GM11168 (cell line): ENCODE data around the gene ZNF791.
"Not testable (repeated sequence)": the region's sequence is repeated elsewhere in the genome, so short reads cannot be mapped to it uniquely, and the experiment has no call there.

Experiments
- in situ Hi-C: fragments of 300-500 bp; cut with MboI; formaldehyde crosslinking; loops from one replicate; pipeline ENCODE4 v1.12.0; 2022; ENCODE audit warnings: low sequenced_read_pairs; ENCODE audit not compliant: unreplicated experiment

The ZNF791 gene

DNA sequence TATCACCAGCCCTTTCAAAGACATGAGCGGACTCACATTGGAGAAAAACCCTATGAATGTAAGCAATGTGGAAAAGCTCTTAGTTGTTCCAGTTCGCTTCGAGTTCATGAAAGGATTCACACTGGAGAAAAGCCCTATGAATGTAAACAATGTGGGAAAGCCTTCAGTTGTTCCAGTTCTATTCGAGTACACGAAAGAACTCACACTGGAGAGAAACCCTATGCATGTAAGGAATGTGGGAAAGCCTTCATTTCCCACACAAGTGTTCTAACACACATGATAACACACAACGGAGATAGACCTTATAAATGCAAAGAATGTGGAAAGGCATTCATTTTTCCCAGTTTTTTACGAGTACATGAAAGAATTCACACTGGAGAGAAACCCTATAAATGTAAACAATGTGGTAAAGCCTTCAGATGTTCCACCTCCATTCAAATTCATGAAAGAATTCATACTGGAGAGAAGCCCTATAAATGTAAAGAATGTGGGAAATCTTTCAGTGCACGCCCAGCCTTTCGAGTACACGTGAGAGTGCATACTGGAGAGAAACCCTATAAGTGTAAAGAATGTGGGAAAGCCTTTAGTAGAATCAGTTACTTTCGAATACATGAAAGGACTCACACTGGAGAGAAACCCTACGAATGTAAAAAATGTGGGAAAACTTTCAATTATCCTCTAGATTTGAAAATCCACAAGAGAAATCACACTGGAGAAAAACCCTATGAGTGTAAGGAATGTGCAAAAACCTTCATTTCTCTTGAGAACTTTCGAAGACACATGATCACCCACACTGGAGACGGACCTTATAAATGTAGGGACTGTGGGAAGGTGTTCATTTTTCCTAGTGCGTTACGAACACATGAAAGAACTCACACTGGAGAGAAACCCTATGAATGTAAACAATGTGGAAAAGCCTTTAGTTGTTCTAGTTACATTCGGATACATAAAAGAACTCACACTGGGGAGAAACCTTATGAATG lies 17.6 kb downstream of the ZNF791 start:
- in situ Hi-C loops: no loop called here

DNA sequence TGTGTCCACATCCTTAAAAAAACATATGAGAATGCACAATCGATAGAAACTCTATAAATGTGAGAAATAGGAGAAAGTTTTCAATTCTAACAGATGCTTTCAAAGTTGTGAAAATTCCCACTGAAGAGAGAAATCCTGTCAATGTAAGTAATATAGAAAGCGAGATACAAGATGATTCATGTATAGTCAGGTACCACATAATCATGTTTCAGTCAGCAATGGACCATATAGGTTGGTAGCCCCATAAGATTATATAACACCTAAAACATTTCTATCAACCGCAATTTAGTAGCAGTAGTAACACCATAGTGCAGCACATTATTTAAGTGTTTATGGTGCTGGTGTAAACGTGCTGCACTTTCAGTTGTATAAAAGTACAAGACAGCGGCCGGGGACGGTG lies 18.5 kb downstream of the ZNF791 start:
- in situ Hi-C loops: no loop called here

DNA sequence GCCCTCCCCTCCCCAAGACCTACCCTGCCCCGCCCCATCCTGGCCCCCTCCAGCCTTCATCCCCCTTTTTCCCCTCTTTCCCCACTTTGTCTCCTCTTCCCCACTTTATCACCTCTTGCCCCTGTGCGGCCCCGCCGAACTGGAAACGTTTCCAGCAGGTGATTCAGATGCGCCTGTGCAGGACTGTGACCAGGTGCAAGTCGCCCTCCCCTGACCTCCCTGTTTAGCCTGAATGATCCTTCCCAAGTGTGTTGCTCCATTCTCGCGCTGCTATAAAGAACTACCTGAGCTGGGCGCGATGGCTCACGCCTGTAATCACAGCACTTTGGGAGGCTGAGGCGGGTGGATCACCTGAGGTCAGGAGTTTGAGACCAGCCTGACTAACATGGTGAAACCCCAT lies 25.9 kb downstream of the ZNF791 start:
- in situ Hi-C loops: no loop called here

DNA sequence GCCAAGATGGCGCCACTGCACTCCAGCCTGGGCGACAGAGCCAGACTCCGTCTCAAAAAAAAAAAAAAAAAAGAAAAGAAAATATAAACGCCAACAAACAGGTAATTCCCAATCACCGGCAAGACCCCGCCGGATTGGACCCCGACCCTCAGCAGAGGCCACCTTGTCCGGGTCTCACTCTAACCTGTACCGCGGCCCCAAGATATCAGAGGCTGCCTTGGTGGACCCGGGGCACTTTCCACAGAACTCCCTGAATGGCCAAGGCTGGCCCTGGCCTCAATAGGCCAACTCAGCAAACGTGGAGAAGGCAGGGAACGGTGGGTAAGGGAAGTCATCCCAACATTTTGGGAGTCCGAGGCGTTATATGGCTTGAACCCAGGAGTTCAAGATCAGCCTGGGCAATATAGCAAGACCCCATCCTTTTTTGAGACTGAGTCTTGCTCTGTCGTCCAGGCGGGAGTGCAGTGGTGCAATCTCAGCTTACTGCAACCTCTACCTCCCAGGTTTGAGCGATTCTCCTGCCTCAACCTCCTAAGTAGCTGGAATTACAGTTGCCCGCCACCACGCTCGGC lies 28.0 kb downstream of the ZNF791 start:
- in situ Hi-C loops: no loop called here

DNA sequence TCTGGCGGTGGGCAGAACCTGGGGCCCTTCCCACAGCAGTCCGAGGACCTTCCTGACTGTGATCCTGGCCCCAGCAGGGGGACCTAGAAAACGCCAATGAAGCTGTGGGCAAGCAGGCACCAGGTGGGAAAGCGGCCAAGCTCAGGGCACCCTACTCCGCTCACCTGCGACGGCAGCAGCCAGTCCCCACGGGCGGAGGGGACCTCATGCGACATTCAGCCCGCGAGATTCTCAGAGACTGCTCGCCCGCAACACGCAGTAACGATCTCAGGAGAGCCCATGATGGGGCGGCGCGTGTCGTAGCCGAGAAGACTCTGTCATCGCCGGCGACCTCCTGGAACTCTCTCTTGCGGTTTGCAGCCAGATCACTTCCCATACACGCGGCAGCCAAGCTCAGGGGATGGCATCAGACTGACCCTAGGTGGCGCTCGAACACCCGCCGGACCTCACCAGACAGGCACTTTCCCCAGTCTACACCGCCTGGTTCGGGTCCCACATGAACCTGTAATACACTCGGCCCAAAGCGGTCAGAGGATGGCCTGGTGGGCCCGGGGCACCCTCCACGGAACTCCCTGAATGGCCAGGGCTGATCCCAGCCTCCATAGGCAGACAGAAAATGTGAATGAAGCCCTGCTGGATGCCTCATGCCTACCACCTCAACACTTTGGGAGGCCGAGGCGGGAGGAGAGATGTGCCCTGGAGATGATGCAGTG lies 29.3 kb downstream of the ZNF791 start:
- in situ Hi-C loops: no loop called here

DNA sequence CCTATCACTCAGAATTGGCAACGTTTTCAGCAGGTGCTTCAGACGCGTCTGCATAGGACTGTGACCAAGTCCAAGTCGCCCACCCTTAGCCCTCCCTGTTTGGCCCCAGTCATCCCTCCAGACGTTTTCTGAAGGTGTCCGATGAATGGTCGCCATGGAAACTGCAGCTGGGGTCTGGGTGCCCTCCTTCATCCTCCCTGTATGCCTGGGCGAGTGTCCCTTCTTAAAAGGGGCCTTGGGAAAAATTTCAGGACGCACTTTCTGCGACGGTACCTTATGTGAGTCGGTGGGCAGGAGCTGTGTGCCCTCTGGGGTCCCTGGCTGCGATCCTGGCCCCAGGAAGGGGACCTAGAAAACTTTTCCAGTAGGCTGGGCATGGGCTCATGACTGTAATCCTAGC lies 30.7 kb downstream of the ZNF791 start:
- in situ Hi-C loops: no loop called here

DNA sequence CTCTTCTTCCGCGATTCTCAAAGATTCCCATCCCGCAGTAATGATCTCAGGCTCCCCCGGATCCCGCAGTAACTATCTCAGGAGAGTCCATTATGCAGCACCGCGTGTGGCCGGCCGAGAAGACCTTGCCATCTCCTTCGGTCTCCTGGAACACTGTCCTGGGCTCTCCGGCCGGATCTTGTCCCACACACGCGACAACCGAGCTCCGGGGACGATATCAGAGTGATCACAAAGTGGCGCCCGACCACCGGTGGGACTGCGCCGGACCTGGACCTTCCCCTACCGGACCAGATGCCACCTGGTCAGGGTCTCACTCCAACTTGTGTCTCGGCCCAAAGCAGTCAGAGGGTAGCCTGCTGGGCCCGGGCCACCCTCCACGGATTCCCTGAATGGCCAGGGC lies 31.8 kb downstream of the ZNF791 start:
- in situ Hi-C loops: no loop called here

DNA sequence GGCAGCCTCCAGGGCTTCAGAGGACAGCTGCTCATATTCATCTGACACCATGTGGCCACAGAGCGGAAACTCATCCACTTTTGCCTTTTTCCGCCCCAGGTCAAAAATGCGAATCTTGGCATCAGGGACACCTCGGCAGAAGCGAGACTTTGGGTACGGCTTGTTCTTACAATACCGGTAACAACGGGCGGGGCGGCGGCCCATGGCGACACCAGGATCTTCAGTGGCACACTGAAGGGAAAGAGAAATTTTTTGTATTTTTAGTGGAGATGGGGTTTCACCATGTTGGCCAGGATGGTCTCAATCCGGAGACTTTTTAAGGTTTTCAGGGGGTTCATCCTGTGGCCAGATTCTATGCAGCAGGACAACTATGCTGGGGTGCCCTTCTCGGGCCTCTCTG lies 33.0 kb downstream of the ZNF791 start:
- in situ Hi-C loops: not testable (repeated sequence)

DNA sequence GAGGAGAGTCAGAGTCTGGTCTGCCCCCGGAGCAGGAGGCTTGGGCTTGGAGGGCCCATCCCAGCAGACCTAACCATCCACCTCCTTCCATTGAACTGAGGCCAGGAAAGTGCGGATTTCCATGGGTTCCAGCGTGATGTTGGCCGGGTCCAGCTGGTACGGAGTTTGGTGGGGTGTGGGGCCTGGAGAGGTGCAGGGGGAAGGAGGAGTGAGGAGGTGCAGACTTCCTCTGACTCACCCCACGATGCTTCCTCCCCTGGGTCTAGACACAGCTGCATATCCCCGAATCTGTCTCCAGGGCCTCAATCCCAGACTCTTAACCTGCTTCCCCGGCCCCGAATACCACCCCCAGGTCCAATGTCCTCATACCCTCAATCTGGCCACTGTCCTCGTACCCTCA lies 35.8 kb downstream of the ZNF791 start:
- in situ Hi-C loops: no loop called here

DNA sequence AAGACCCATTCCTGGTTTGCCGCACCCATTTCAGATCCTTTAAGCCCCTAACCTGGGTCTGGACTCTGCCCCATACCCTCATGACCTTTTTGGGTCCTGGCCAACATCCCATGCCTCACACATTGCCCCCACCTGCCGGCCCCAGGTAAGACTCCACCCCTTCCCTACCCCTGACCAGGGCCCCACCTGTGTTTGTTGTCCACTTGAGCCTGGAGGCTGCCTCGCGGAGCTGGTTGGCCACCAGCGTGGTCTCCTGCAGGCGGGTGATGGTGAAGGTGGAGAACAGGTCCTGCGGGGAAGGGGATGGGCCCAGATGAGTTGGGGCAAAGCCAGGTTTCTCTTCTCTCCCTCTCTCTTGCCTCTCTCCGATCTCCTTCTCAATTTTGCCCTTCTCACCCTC lies 36.3 kb downstream of the ZNF791 start:
- in situ Hi-C loops: no loop called here

DNA sequence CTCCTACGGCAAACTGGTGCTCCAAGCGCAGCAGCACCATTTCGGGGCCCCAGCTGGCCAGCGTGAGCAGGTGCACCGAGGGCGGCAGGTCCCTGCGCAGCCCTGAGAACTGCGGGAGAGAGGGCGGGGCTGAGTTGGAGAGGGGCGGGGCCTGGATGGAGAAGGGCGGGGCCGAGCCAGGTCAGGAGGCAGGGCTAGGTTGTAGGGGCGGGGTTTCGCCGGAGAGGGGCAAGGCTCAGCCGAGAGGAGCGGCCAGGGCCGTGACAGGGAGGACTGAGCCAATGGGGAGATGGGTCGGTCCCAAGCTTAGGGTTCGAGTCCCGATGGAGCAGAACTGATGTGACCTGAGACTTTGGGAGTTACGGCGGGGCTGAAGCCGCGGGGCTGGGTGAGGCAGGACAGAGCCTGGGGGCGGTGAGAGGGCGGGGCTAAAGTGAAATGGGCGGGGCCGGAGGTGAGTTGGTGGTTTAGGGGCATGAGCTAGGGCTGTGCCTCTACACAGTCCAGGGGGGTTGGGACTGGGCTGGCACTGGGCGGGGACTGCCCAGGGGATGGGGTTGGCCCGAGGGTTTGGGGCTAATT lies 36.9 kb downstream of the ZNF791 start:
- in situ Hi-C loops: no loop called here

DNA sequence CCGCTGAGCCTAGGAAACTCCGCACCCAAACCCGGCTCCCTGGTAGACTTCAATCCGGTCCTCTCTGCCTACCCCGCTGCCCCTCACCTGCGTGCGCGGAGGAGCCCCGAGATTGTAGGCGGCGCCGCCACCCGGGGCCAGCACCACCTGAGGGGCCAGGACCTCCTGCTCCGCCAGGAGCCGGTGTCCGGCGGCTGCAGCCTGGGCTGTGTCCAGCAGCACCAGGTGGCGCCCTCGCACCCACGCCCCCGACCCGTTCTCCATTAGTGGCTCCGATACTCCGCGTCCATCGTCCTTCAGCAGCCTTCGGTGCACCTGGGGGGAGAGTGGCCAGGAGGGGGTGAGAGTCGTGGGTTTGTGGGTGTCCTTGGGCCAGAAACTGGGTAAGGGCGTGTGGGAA lies 37.4 kb downstream of the ZNF791 start:
- in situ Hi-C loops: no loop called here

DNA sequence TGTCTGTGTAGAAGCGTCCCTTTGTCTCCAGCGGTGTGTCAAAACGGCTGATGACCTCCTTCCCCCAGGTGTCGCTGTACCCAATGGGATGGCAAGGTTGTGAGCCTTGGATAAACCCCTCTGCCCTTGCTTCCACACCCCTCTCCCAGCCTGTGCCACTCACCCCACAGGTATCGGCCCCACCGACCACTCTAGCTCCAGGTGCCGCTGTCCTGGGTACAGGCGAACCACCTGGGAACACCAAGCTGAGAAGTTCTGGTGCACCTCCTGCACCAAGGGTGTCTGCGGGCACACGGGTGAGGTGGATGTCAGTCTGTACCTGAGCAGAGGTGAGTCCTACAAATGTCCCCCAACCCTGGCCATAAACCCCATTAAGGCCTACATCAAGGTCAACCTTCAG lies 39.2 kb downstream of the ZNF791 start:
- in situ Hi-C loops: no loop called here

DNA sequence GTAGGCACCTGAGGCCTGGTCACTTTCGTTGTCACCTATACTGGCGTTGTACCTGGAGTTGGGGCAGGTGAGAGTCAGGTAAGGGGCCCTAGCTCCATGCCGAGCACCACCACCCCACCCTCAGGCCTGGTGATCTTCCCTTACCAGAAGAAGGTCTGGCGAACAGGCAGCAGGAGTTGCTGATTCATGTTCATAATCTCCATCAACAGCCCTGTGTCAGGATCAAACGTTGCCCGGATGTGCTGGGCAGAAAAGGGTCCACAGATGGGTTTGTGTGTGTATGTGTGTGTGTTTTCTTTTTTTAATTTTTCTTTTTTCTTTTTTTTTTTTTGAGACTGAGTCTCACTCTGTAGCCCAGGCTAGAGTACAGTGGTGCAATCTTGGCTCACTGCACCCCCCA lies 41.5 kb downstream of the ZNF791 start:
- in situ Hi-C loops: no loop called here

DNA sequence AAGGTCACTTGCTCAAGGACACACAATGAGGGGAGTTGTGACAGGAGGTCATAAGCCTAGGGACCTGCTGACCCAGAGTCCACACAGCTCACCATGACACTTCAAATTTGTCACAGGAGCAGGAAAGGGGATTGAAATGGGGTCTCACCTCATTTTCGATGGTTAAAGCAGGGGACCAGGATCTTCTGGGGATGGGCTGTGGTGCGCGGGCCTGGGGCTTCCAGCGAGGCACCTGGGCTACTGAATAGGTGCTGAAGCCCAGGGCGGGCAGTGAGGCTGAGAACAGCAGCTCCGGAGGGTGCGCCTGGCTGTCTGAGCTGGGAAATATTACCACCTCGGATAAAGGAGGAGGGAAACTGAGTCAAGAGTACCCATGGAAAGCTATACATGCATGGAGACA lies 44.8 kb downstream of the ZNF791 start:
- in situ Hi-C loops: no loop called here

DNA sequence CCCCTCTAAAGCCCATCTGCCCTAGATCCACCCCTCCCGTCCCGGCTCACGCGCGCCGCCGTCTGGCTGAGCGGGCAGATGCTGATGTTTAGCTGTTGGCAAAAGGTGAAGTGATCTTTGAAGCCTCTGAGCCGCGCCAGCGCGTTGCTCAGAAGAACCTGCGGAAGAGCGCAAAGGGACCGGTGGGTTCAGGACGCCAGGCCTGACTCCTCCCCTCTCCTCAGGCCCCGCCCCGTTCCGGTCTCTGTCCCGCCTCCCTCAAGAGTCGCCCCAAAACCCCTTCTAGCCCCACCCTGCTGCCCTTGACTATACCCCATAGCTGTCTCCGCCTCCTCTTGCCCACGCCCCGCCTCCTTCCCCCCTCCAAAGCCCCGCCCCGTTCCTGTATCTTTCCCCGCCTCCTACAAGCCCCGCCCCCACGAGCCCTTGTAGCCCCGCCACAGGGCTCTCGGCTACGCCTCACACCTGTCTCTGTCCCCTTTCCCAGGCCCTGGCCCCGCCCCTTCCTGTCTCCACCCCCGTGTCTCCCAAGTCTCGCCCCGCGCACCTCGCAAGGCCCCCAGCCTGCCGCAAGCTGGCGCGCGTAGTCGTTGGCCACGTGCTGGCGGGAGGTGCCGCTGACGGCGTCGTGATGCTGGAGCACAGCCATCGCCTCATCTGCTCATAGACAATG lies 46.3 kb downstream of the ZNF791 start:
- in situ Hi-C loops: no loop called here

DNA sequence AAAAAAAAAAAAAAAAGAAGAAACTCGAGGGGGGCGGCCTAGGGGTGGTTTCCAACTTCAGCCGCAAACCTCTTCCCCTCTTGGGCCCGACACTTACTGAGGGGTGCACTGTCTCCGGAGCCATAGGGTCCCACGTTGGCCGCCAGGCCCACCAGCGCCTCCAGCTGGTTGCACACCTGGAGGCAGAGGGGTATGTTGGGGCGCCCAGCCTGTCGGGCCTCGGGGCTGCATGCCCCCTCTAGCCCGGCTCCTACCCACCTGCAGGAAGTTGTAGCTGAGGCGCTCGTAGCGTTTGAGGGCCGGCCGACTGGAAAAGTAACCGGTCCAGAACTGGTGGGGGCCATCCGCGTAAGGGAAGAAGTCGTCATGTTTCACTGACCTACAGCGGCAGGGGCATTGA lies 47.2 kb downstream of the ZNF791 start:
- in situ Hi-C loops: no loop called here

DNA sequence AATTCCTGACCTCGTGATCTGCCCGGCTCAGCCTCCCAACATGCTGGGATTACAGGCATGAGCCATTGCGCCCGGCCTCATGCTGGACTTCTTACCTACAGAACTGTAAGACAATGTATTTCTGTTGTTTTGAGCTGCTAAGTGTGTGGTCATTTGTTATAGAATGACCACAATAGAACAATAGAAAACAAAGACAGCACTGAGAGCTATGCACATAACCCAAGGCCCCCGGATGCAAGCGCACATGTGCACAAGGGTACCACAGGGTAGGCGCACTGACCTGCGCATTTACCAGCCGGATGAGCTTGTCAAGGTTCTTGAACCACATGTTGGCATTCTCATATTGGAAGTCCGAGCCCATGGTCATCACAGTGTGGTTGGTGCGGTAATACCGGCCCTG lies 50.3 kb downstream of the ZNF791 start:
- in situ Hi-C loops: no loop called here

DNA sequence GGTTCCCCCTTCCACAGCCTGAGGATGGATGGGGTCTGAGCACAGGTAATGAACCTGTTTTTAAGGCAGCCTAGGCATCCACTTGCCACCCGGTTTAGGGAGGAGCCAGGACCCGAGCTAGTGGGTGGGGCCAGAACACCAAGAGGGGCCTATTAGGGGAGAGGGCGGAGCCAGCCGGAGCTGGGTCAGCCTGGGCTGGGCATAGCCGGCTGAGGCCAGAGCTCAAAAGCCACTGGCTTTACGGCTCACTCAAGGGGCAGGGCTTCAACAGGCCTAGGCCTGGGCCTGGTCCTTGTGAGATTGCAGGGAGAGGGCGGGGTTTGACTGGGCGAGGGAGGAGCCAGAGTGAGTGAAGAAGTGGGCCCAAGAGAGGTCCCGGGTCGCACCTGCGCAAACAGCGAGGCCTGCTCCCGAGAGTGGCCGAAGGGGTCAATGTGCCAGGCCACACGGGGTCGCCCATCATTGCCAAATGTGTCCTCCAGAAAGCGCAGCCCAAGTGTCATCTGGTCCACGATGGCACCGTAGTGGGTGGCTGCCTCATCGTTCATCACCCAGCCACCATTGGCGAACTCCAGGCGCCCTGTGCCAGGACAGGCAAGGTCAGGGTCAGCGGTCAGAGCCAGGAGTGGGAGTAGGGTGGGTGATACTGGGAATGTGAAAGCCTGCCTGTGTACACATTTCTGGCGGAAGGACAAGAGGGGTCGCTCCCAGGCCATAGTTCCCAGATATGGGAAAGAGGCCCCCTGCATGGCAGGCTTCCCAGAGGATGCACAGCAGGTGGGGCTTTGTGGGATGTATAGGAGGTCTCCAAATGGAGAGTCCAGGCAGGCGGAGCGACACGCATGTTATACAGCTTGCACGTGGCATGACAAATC lies 53.9 kb downstream of the ZNF791 start:
- in situ Hi-C loops: no loop called here

DNA sequence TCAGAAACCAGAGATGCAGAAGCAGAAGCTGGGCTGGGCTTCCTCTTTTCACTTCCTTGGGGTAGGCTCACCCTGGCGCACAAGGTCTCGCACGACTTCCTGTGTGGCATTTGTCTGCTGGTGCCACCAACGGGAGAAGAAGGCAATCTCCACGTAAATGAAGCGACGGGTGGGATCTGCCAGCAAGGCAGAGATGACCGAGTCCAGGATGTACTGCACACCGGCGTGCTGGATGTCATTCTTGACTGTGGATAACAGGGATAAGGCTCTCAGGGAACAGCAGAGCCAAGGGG lies 54.5 kb downstream of the ZNF791 start:
- in situ Hi-C loops: no loop called here
